Loucy (cell line): ENCODE results near the gene WFIKKN1.

Source experiments
- H2AFZ ChIP-seq: fragments of 200-600 bp; sonication (generic); 2 replicates; pipeline ENCODE4 v1.6.0; 2016; ENCODE audit warnings: antibody characterized with exemption, mild to moderate bottlenecking, low read length, moderate library complexity
- H3F3A ChIP-seq: fragments of 200-600 bp; 2 replicates; pipeline ENCODE4 v1.6.0; 2016; ENCODE audit warnings: antibody characterized with exemption, low read depth, mild to moderate bottlenecking
- H3K27me3 ChIP-seq: fragments of 200-600 bp; sonication (generic); 2 replicates; pipeline ENCODE4 v1.6.1; 2014; ENCODE audit warnings: low read length, mild to moderate bottlenecking; ENCODE audit not compliant: insufficient read depth, poor library complexity, severe bottlenecking
- H3K36me3 ChIP-seq: fragments of 200-600 bp; sonication (generic); 2 replicates; pipeline ENCODE4 v1.6.1; 2016; ENCODE audit warnings: low read length; ENCODE audit not compliant: insufficient read depth
- H3K4me1 ChIP-seq: fragments of 200-600 bp; sonication (generic); 2 replicates; pipeline ENCODE4 v1.5.1; 2014; ENCODE audit warnings: low read length, mild to moderate bottlenecking; ENCODE audit not compliant: insufficient read depth, poor library complexity, severe bottlenecking
- H3K4me2 ChIP-seq: fragments of 200-600 bp; sonication (generic); 2 replicates; pipeline ENCODE4 v1.6.0; 2014; ENCODE audit warnings: antibody characterized with exemption, low read length, low read depth, mild to moderate bottlenecking; ENCODE audit not compliant: poor library complexity, severe bottlenecking
- H3K4me3 ChIP-seq: fragments of 200-600 bp; sonication (generic); 2 replicates; pipeline ENCODE4 v1.5.1; 2014; ENCODE audit warnings: low read length, mild to moderate bottlenecking, mixed read lengths; ENCODE audit not compliant: poor library complexity, severe bottlenecking
- H3K79me2 ChIP-seq: fragments of 200-600 bp; sonication (generic); 2 replicates; pipeline ENCODE4 v1.6.1; 2014; ENCODE audit warnings: low read length; ENCODE audit not compliant: insufficient read depth
- H3K9ac ChIP-seq: fragments of 200-600 bp; sonication (generic); 2 replicates; pipeline ENCODE4 v1.6.0; 2014; ENCODE audit warnings: mild to moderate bottlenecking, low read depth, low read length, moderate library complexity; ENCODE audit not compliant: poor library complexity, severe bottlenecking
- H3K9me2 ChIP-seq: fragments of 200-600 bp; sonication (generic); replicated peaks from 2 replicates; pipeline ENCODE4 v1.6.1; 2016; ENCODE audit warnings: low read depth, low read length, mixed read lengths
- H3K9me3 ChIP-seq: fragments of 200-600 bp; sonication (generic); 2 replicates; pipeline ENCODE4 v1.6.1; 2014; ENCODE audit warnings: mild to moderate bottlenecking, antibody characterized with exemption, low read length, low read depth; ENCODE audit not compliant: insufficient read depth
- H4K20me1 ChIP-seq: fragments of 200-600 bp; sonication (generic); 2 replicates; pipeline ENCODE4 v1.6.0; 2014; ENCODE audit warnings: antibody characterized with exemption, low read length, mild to moderate bottlenecking; ENCODE audit not compliant: insufficient read depth, poor library complexity, severe bottlenecking
- CTCF ChIP-seq: fragments of 200-600 bp; sonication (generic); conservative IDR thresholded peaks from 2 replicates; pipeline ENCODE4 v1.5.1; 2014; ENCODE audit warnings: mild to moderate bottlenecking, antibody characterized with exemption, low read length
- EZH2phosphoT487 ChIP-seq: fragments of 200-600 bp; IDR thresholded peaks from 2 replicates; pipeline ENCODE4 v1.6.1; 2018; ENCODE audit warnings: antibody characterized with exemption, mild to moderate bottlenecking, moderate library complexity, borderline replicate concordance

WFIKKN1 gene

GRCh38 chr16:598823-599739 lies 31.7 kb upstream of the WFIKKN1 start:
- H2AFZ ChIP-seq: no peak overlapping the region
- no peak for TF ChIP-seq CTCF
- no peak for TF ChIP-seq EZH2phosphoT487
- no peaks in the 10 kb centered on the region for H3K9me2 ChIP-seq
- no peaks in the 10 kb centered on the region for H3K4me1 ChIP-seq
- no peaks in the 10 kb centered on the region for H3F3A ChIP-seq
- H3K27me3 ChIP-seq: no peaks in the 10 kb centered on the region
- H3K4me2 ChIP-seq: no peak overlapping the region
- no peaks in the 10 kb centered on the region; the same call in 1 of the 2 replicates for H3K36me3 ChIP-seq
- no peak overlapping the region for H3K9ac ChIP-seq
- no peaks in the 10 kb centered on the region for H3K9me3 ChIP-seq
- no peak overlapping the region for H3K4me3 ChIP-seq
- peaks cover 19% of the 10 kb centered on the region; the same call in 1 of the 2 replicates for H3K79me2 ChIP-seq
- H4K20me1 ChIP-seq: no peaks in the 10 kb centered on the region

- H3K4me1 ChIP-seq: no peaks in the 10 kb centered on the region
- H3K36me3 ChIP-seq: no peaks in the 10 kb centered on the region; the same call in 1 of the 2 replicates
- H3K27me3 ChIP-seq: no peaks in the 10 kb centered on the region
- no peak overlapping the region for H2AFZ ChIP-seq
- H3K9me3 ChIP-seq: no peaks in the 10 kb centered on the region
- H3K9ac ChIP-seq: no peak overlapping the region
- TF ChIP-seq CTCF: peak; percentile 30; the same call in 1 of the 2 replicates
- TF ChIP-seq EZH2phosphoT487: no peak
- no peak overlapping the region for H3K4me3 ChIP-seq
- no peaks in the 10 kb centered on the region for H4K20me1 ChIP-seq
- peaks cover 6% of the 10 kb centered on the region; the same call in 1 of the 2 replicates for H3K79me2 ChIP-seq
- no peak overlapping the region for H3K4me2 ChIP-seq
- H3K9me2 ChIP-seq: no peaks in the 10 kb centered on the region
- no peaks in the 10 kb centered on the region for H3F3A ChIP-seq
Measured at GRCh38 chr16:600781-601180, 30.0 kb upstream of the WFIKKN1 start.

- no peaks in the 10 kb centered on the region for H3F3A ChIP-seq
- no peaks in the 10 kb centered on the region for H4K20me1 ChIP-seq
- no peaks in the 10 kb centered on the region for H3K79me2 ChIP-seq
- H3K27me3 ChIP-seq: no peaks in the 10 kb centered on the region
- H3K9me2 ChIP-seq: no peaks in the 10 kb centered on the region
- H3K9me3 ChIP-seq: no peaks in the 10 kb centered on the region
- no peak overlapping the region for H2AFZ ChIP-seq
- TF ChIP-seq CTCF (no peak), EZH2phosphoT487 (no peak)
- no peak overlapping the region for H3K9ac ChIP-seq
- H3K4me3 ChIP-seq: no peak overlapping the region
- no peaks in the 10 kb centered on the region for H3K4me1 ChIP-seq
- H3K4me2 ChIP-seq: no peak overlapping the region
- no peaks in the 10 kb centered on the region; the same call in 1 of the 2 replicates for H3K36me3 ChIP-seq
Measured at GRCh38 chr16:603933-604332, 26.9 kb upstream of the WFIKKN1 start.
